Rectal smooth muscle tissue (tissue), 1 donor: ENCODE results near the gene ASB2.

ENCODE experiments used
- H3K27ac ChIP-seq: one replicate; pipeline ENCODE4 v1.7.0; 2013; ENCODE audit warnings: low read depth, low read length, inconsistent platforms
- H3K27me3 ChIP-seq: one replicate; pipeline ENCODE4 v1.7.0; 2013; ENCODE audit warnings: low read length; ENCODE audit not compliant: control insufficient read depth, insufficient read depth
- H3K36me3 ChIP-seq: one replicate; pipeline ENCODE4 v1.7.0; 2013; ENCODE audit warnings: low read length; ENCODE audit not compliant: control insufficient read depth, insufficient read depth
- H3K4me1 ChIP-seq: one replicate; pipeline ENCODE4 v1.7.0; 2013; ENCODE audit warnings: low read length; ENCODE audit not compliant: control insufficient read depth, insufficient read depth
- H3K4me3 ChIP-seq: one replicate; pipeline ENCODE4 v1.7.0; 2013; ENCODE audit warnings: low read length
- H3K9ac ChIP-seq: one replicate; pipeline ENCODE4 v1.7.0; 2013; ENCODE audit warnings: low read length

Gene ASB2

DNA sequence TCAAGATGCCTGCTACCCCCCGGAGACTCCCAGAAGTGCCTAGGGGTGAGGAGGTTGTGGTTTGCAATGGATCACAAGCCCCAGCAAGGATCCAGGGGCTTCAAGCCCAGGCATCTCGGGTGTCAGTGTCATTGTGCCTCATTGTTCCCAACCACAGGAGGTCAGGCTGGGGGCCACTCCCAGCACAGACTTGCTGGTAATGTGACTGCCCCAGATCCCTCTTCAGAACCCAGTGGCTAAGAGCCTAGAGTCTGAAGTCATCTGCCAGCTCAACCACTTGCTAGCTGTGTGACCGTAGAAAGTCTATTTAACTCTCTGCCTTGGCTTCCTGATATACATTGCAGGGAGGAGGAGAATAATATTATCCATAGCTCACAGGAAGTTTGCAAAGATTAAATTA, 7.7 kb upstream of the ASB2 start:
- Histone ChIP-seq H3K4me3 (no peak overlapping the region), H3K9ac (no peak overlapping the region), H3K27ac (peak overlapping the region; percentile 49), H3K27me3 (no peaks in the 10 kb centered on the region), H3K4me1 (peaks cover 43% of the 10 kb centered on the region), H3K36me3 (no peaks in the 10 kb centered on the region)

- Histone ChIP-seq H3K27ac (peak overlapping the region; percentile 91), H3K4me3 (no peak overlapping the region), H3K36me3 (no peaks in the 10 kb centered on the region), H3K27me3 (no peaks in the 10 kb centered on the region), H3K9ac (no peak overlapping the region), H3K4me1 (peaks cover 51% of the 10 kb centered on the region)
Observed at GRCh38 chr14:93982230-93983007, 6.0 kb upstream of the ASB2 start.

DNA sequence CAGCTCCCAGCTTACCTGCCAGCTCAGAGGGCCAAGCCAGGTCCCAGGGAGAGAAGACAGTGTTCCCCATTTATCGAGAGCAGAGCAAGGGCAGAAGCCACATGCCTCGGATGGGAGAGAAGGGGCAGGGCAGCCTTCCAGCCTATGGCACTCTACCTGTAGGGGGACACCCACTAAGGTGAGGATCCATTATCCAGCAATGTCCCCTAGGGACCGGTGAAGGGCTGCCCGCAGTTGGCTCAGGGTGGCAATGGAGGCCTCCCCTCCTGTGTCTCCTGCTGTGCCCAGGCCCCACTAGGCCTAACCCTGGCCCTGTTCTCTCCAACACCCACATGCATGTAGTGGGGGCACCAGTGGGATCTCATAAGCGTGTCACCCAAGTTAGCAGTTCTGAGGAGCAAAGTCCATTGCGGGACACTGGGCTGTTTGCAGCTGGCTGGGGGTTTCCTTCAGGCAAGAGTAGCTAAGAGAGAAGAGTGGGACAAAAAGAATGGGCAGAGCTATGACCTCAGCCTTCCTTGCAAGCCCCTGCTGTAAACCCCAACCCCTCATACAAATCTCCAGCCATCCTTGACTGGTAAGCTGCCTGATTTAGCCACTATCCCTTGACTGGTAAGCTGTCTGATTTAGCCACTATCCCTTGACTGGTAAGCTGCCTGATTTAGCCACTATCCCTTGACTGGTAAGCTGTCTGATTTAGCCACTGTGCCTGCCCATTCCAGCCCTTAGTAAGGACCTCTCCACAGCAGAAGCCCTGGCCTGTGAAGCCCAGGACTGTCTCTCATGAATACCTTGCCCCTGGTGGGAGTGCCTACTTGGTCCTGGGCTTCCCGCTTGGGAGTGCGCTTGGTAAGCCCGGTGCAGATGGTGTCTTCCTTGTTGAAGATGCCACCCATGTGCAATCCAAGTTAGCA, 5.2 kb upstream of the ASB2 start:
- Histone ChIP-seq H3K4me1 (peaks cover 52% of the 10 kb centered on the region), H3K4me3 (no peak overlapping the region), H3K9ac (peak overlapping the region; percentile 42), H3K36me3 (no peaks in the 10 kb centered on the region), H3K27me3 (no peaks in the 10 kb centered on the region), H3K27ac (peak overlapping the region; percentile 91)

DNA sequence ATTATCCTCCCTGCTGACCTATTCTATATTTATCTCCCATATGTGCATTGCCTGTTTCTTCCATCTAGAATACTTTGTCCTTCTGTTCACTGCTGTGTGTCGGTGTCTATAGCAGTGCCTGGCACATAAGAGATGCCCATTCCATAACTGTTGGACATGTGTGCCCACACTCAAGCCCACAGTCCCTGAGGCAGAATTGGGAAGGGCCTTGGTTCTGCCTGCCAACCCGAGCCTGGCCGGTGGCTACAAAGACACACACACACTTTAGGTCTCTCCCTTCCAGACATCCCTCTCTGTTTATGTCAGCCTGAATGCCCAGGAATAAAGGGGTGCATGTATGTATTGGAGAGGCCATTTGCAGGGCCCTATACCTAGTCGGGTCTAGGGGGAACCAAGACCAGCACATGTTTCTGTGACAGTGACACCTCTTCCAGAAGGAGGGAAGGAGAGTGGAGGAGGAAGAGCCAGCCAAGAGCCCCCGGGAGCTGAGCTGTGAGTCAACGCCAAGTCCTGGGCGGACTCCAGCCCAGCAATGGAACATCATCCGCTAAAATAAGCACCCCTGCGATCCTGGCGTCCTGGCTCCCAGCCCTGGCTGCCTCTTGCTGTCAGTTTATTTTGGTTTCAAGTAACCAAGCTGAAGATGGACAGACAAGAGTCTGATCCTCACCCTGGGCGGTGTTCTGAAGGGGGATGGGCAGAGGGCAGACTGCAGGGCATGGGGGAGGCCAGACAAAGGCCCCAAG, 4.3 kb upstream of the ASB2 start:
- peak overlapping the region; percentile 91 for H3K27ac ChIP-seq
- H3K27me3 ChIP-seq, result no peaks in the 10 kb centered on the region
- peak overlapping the region; percentile 42 for H3K9ac ChIP-seq
- H3K4me3 ChIP-seq, result no peak overlapping the region
- H3K4me1 ChIP-seq, result peaks cover 49% of the 10 kb centered on the region
- no peaks in the 10 kb centered on the region for H3K36me3 ChIP-seq

GRCh38 chr14:93978735-93979134, 2.4 kb upstream of the ASB2 start:
- peaks cover 41% of the 10 kb centered on the region for H3K4me1 ChIP-seq
- peak overlapping the region; percentile 92 for H3K27ac ChIP-seq
- H3K27me3 ChIP-seq, result no peaks in the 10 kb centered on the region
- H3K9ac ChIP-seq, result no peak overlapping the region
- no peak overlapping the region for H3K4me3 ChIP-seq
- H3K36me3 ChIP-seq, result no peaks in the 10 kb centered on the region

GRCh38 chr14:93977790-93978581, 1.6 kb upstream of the ASB2 start:
- no peak overlapping the region for H3K9ac ChIP-seq
- H3K27ac ChIP-seq, result peak overlapping the region; percentile 92
- H3K4me1 ChIP-seq, result peaks cover 41% of the 10 kb centered on the region

GRCh38 chr14:93977171-93977570, 801 bp upstream of the ASB2 start:
- peaks cover 42% of the 10 kb centered on the region for H3K4me1 ChIP-seq

More at GRCh38 chr14:93977790-93978581, 1.6 kb upstream of the ASB2 start:
- Histone ChIP-seq H3K4me3 (no peak overlapping the region), H3K27me3 (no peaks in the 10 kb centered on the region), H3K36me3 (no peaks in the 10 kb centered on the region)

GRCh38 chr14:93975791-93976476, 436 bp downstream of the ASB2 start:
- Histone ChIP-seq H3K4me3 (peak overlapping the region; percentile 78), H3K4me1 (peaks cover 37% of the 10 kb centered on the region)

More at GRCh38 chr14:93977171-93977570, 801 bp upstream of the ASB2 start:
- Histone ChIP-seq H3K4me3 (no peak overlapping the region), H3K9ac (peak overlapping the region; percentile 1), H3K27ac (peak overlapping the region; percentile 92), H3K36me3 (no peaks in the 10 kb centered on the region), H3K27me3 (no peaks in the 10 kb centered on the region)

DNA sequence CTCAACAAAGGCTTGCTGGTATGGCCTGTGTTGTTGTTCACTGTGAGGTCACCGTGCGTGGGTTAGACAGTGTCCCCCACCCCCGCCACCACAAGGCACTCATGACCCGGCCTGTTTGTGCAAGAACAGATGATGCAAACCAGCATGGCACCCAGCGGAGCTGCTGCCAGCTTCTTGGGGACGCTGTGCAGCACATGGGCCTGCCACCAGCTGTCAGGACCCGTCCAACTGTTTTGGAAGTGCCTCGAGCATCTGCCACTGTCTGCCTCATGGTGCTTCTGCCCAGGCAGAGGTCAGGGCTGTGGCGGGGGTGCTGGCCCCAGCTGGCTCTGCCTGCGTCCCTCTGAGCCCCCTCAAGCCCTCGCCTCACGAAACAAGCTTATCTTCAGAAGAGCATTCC, 1.5 kb downstream of the ASB2 start:
- H3K9ac ChIP-seq, result peak overlapping the region; percentile 49
- peak overlapping the region; percentile 92 for H3K27ac ChIP-seq
- no peaks in the 10 kb centered on the region for H3K36me3 ChIP-seq
- peak overlapping the region; percentile 78 for H3K4me3 ChIP-seq
- H3K4me1 ChIP-seq, result peaks cover 30% of the 10 kb centered on the region
- H3K27me3 ChIP-seq, result no peaks in the 10 kb centered on the region

More at GRCh38 chr14:93975791-93976476, 436 bp downstream of the ASB2 start:
- Histone ChIP-seq H3K27me3 (no peaks in the 10 kb centered on the region), H3K27ac (peak overlapping the region; percentile 92), H3K36me3 (no peaks in the 10 kb centered on the region), H3K9ac (peak overlapping the region; percentile 49)

- H3K4me3 ChIP-seq, result peak overlapping the region; percentile 78
- no peaks in the 10 kb centered on the region for H3K36me3 ChIP-seq
- peak overlapping the region; percentile 17 for H3K9ac ChIP-seq
- no peaks in the 10 kb centered on the region for H3K27me3 ChIP-seq
- H3K27ac ChIP-seq, result peak overlapping the region; percentile 92
- peaks cover 35% of the 10 kb centered on the region for H3K4me1 ChIP-seq
Observed at GRCh38 chr14:93974299-93974698, 2.1 kb downstream of the ASB2 start.

DNA sequence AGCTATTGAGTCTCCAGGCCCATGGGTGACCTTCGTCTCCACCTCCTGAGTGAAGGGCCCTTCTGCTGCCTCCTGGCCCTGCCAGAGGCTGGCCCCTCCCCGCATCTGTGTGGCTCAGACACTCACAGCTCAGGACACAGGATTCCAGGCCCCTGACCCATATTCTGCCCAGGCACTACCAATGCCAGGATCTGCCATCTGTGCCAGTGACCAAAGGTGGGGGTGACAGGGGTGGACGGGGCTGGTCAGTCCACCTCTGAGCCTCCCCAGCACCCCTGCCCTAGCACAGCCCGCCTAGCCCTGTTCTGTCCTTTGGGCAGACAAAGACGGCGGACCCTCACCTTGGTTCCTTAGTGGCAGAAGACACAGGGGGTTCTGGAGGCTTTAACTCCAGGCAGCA, 2.8 kb downstream of the ASB2 start:
- H3K9ac ChIP-seq, result no peak overlapping the region
- H3K4me1 ChIP-seq, result peaks cover 35% of the 10 kb centered on the region
- peak overlapping the region; percentile 92 for H3K27ac ChIP-seq
- H3K36me3 ChIP-seq, result no peaks in the 10 kb centered on the region
- H3K4me3 ChIP-seq, result peak overlapping the region; percentile 19
- H3K27me3 ChIP-seq, result no peaks in the 10 kb centered on the region
